H1 (cell line): ENCODE data around the gene SHMT2. TPM values are rescaled to one million over a fixed set of nuclear protein-coding genes. Genes with fewer than 3 reads are reported as not detected.

Experiments used
- CTCF ChIA-PET: fragments of 300-600 bp; sonication (Branson Sonifier 250); formaldehyde crosslinking; loops from one replicate; lab custom pipeline; 2021; ENCODE audit not compliant: partially characterized antibody; lab: Charles Lee
- POLR2A ChIA-PET: fragments of 300-600 bp; sonication (Branson Sonifier 250); formaldehyde crosslinking; loops from one replicate; lab custom pipeline; 2021; ENCODE audit warnings: inconsistent platforms; ENCODE audit not compliant: partially characterized antibody; lab: Charles Lee
- DNase-seq, 2 experiments: peaks; one replicate each; pipeline versions ENCODE4 v3.0.0 to v3.0.0-alpha.2; 2010 to 2022; ENCODE audit warnings: low spot score in 2 of 2, low read depth in 1 of 2, mixed read lengths in 1 of 2
- FAIRE-seq: peaks from 2 replicates; lab custom pipeline; 2011; peaks lifted over from hg19 to GRCh38; lab: Jason Lieb, UNC
- H2AFZ ChIP-seq: 2 replicates; pipeline ENCODE4 v1.8.1; 2012; ENCODE audit warnings: low read length, inconsistent platforms
- H2AK5ac ChIP-seq: 2 replicates; pipeline ENCODE4 v1.6.1; 2013; ENCODE audit warnings: low read depth, low read length
- H2BK120ac ChIP-seq: replicated peaks from 2 replicates; pipeline ENCODE3; 2013; ENCODE audit warnings: low read depth, low read length, inconsistent platforms
- H2BK12ac ChIP-seq: 2 replicates; pipeline ENCODE4 v1.6.1; 2013; ENCODE audit warnings: low read depth, low read length
- H2BK15ac ChIP-seq: 2 replicates; pipeline ENCODE4 v1.6.1; 2013; ENCODE audit warnings: low read length
- H2BK20ac ChIP-seq: 2 replicates; pipeline ENCODE4 v1.6.1; 2013; ENCODE audit warnings: low read length
- H2BK5ac ChIP-seq: 2 replicates; pipeline ENCODE4 v1.6.1; 2013; ENCODE audit warnings: low read depth, low read length
- H3K14ac ChIP-seq: 2 replicates; pipeline ENCODE4 v1.6.1; 2013; ENCODE audit warnings: inconsistent platforms; ENCODE audit not compliant: insufficient read length
- H3K18ac ChIP-seq: 2 replicates; pipeline ENCODE4 v1.6.1; 2013; ENCODE audit warnings: low read length; ENCODE audit errors: extremely low read depth
- H3K23ac ChIP-seq: 2 replicates; pipeline ENCODE4 v1.6.1; 2013; ENCODE audit warnings: inconsistent platforms; ENCODE audit not compliant: insufficient read length
- H3K23me2 ChIP-seq: 2 replicates; pipeline ENCODE4 v1.6.1; 2013; ENCODE audit warnings: low read depth, low read length
- H3K27ac ChIP-seq: 2 replicates; pipeline ENCODE4 v1.6.1; 2011; ENCODE audit warnings: low read depth, low read length, inconsistent platforms
- H3K27me3 ChIP-seq, 4 experiments: replicated peaks in 1 of 4; 1 replicate in 1 of 4; 2 replicates in 3 of 4; pipeline versions ENCODE4 v1.6.1 to v1.8.1; 2011 to 2013; ENCODE audit warnings: low read length in 3 of 4, mild to moderate bottlenecking in 3 of 4, inconsistent platforms in 2 of 4, mixed read lengths in 2 of 4, moderate library complexity in 1 of 4; ENCODE audit not compliant: control insufficient read depth in 3 of 4, insufficient read depth in 3 of 4; ENCODE audit errors: extremely low read depth in 1 of 4
- H3K36me3 ChIP-seq, 4 experiments: 2 replicates each; pipeline versions ENCODE4 v1.6.1 to v1.8.1; 2011 to 2013; ENCODE audit warnings: mild to moderate bottlenecking in 4 of 4, low read length in 3 of 4, moderate library complexity in 2 of 4, control low read depth in 1 of 4, inconsistent platforms in 1 of 4; ENCODE audit not compliant: insufficient read depth in 4 of 4, control insufficient read depth in 2 of 4
- H3K4ac ChIP-seq: replicated peaks from 2 replicates; pipeline ENCODE3; 2013; ENCODE audit warnings: low read length, low read depth, mixed read lengths, inconsistent platforms; ENCODE audit not compliant: insufficient read length
- H3K4me1 ChIP-seq, 4 experiments: replicated peaks in 1 of 4; 1 replicate in 1 of 4; 2 replicates in 3 of 4; pipeline versions ENCODE4 v1.6.1 to v1.8.1; 2011 to 2013; ENCODE audit warnings: low read length in 3 of 4, inconsistent platforms in 2 of 4, mixed read lengths in 1 of 4; ENCODE audit not compliant: insufficient read depth in 4 of 4, control insufficient read depth in 3 of 4
- H3K4me2 ChIP-seq, 2 experiments: 2 replicates each; pipeline versions ENCODE4 v1.6.1 to v1.8.1; 2011 to 2013; ENCODE audit warnings: low read depth in 2 of 2, low read length in 2 of 2, control low read depth in 1 of 2, inconsistent platforms in 1 of 2, mild to moderate bottlenecking in 1 of 2; ENCODE audit not compliant: insufficient read depth in 1 of 2
- H3K4me3 ChIP-seq, 4 experiments: fragments of 200-600, 300-600 bp in 1 of 4; sonication (generic), shearing (Covaris generic), sonication (Bioruptor Twin) in 1 of 4; 2 replicates each; pipeline versions ENCODE4 v1.5.1 to v1.8.1; 2011 to 2016; ENCODE audit warnings: low read length in 4 of 4, low read depth in 3 of 4, control low read depth in 2 of 4, inconsistent platforms in 2 of 4, mild to moderate bottlenecking in 2 of 4, mixed read lengths in 1 of 4, moderate library complexity in 1 of 4; ENCODE audit not compliant: insufficient read depth in 2 of 4; ENCODE audit errors: extremely low read depth in 1 of 4
- H3K56ac ChIP-seq: replicated peaks from 2 replicates; pipeline ENCODE3; 2013; ENCODE audit warnings: low read depth, mild to moderate bottlenecking, mixed read lengths, low read length, inconsistent platforms; ENCODE audit not compliant: insufficient read length
- H3K79me1 ChIP-seq: 2 replicates; pipeline ENCODE4 v1.6.1; 2013; ENCODE audit warnings: low read depth, low read length, control low read depth
- H3K79me2 ChIP-seq, 2 experiments: 2 replicates each; pipeline versions ENCODE4 v1.6.1 to v1.8.1; 2012 to 2013; ENCODE audit warnings: low read length in 2 of 2, mild to moderate bottlenecking in 2 of 2, inconsistent platforms in 1 of 2; ENCODE audit not compliant: insufficient read depth in 2 of 2, control insufficient read depth in 1 of 2
- H3K9ac ChIP-seq, 4 experiments: replicated peaks in 1 of 4; 1 replicate in 1 of 4; 2 replicates in 3 of 4; pipeline versions ENCODE4 v1.6.1 to v1.8.1; 2011 to 2013; ENCODE audit warnings: low read depth in 3 of 4, low read length in 3 of 4, control low read depth in 2 of 4, mild to moderate bottlenecking in 2 of 4, moderate library complexity in 2 of 4, inconsistent platforms in 1 of 4; ENCODE audit errors: extremely low read depth in 1 of 4
- H3K9me3 ChIP-seq, 2 experiments: 2 replicates each; pipeline versions ENCODE4 v1.6.1 to v1.8.1; 2012 to 2013; ENCODE audit warnings: mild to moderate bottlenecking in 2 of 2, moderate library complexity in 2 of 2, control low read depth in 1 of 2, inconsistent platforms in 1 of 2, low read depth in 1 of 2, low read length in 1 of 2, mixed read lengths in 1 of 2; ENCODE audit not compliant: insufficient read depth in 2 of 2
- H4K20me1 ChIP-seq, 2 experiments: replicated peaks in 1 of 2; 2 replicates each; pipeline versions ENCODE3 to v1.8.1; 2011 to 2013; ENCODE audit warnings: inconsistent platforms in 2 of 2, low read length in 2 of 2, mild to moderate bottlenecking in 1 of 2; ENCODE audit not compliant: insufficient read depth in 2 of 2, control insufficient read depth in 1 of 2
- H4K5ac ChIP-seq: 2 replicates; pipeline ENCODE4 v1.6.1; 2013; ENCODE audit warnings: low read length, low read depth, mixed read lengths, inconsistent platforms; ENCODE audit not compliant: insufficient read length
- H4K8ac ChIP-seq: 2 replicates; pipeline ENCODE4 v1.8.0; 2013; ENCODE audit warnings: mild to moderate bottlenecking, moderate library complexity, low read length, inconsistent platforms; ENCODE audit not compliant: insufficient read depth; ENCODE audit errors: extremely low read depth
- H4K91ac ChIP-seq: replicated peaks from 2 replicates; pipeline ENCODE3; 2013; ENCODE audit warnings: low read length, mixed read lengths, inconsistent platforms; ENCODE audit not compliant: insufficient read length
- BCL11A ChIP-seq, 2 experiments: IDR thresholded peaks; one replicate each; pipeline ENCODE4 v1.6.1; 2011; ENCODE audit warnings: low read depth in 2 of 2, low read length in 2 of 2, mild to moderate bottlenecking in 2 of 2
- CEBPB ChIP-seq: IDR thresholded peaks from 2 replicates; pipeline ENCODE4 v1.6.1; 2012; ENCODE audit warnings: low read depth, low read length
- E2F6 ChIP-seq: IDR thresholded peaks from 2 replicates; pipeline ENCODE4 v1.6.1; 2012; ENCODE audit warnings: inconsistent platforms
- EGR1 ChIP-seq: IDR thresholded peaks from 2 replicates; pipeline ENCODE4 v1.6.1; 2011; ENCODE audit warnings: low read depth, low read length, borderline replicate concordance
- JUN ChIP-seq: IDR thresholded peaks from 2 replicates; pipeline ENCODE4 v1.6.1; 2011; ENCODE audit warnings: low read depth, mild to moderate bottlenecking, improper control_type of control experiment, low read length
- TCF12 ChIP-seq: IDR thresholded peaks from 2 replicates; pipeline ENCODE4 v1.6.1; 2011; ENCODE audit warnings: low read depth, mild to moderate bottlenecking, low read length
- WGBS, 2 experiments: shearing (Covaris generic) in 1 of 2; methylation state at CpG; one replicate each; pipeline versions ENCODE4 v1.1.6 to v1.1.7; 2013 to 2015; ENCODE audit warnings: low lambda C conversion rate in 2 of 2, mixed read lengths in 2 of 2, inconsistent platforms in 1 of 2, low coverage in 1 of 2, missing lambda C conversion rate in 1 of 2; ENCODE audit not compliant: insufficient replicate concordance in 2 of 2, insufficient coverage in 1 of 2, insufficient read length in 1 of 2; ENCODE audit errors: extremely low coverage in 1 of 2, missing lambda C conversion rate in 1 of 2; 5-methylcytosine and 5-hydroxymethylcytosine counted together
- polyA plus RNA-seq, 7 experiments: library from polyadenylated mRNA; depleted of rRNA in 3 of 7; stranded (reverse) in 5 of 7; unstranded in 2 of 7; fragments of >200 nt in 5 of 7; fragments of 200-250 nt in 2 of 7; gene quantifications; 1 replicate in 5 of 7; 2 replicates in 1 of 7; 4 replicates in 1 of 7; pipeline versions ENCODE4 v1.2.1 to v1.2.3, GENCODE V29; 2011 to 2013; ENCODE audit warnings: missing spikeins in 2 of 7, mixed read lengths in 2 of 7
- total RNA-seq: library from RNA; stranded (reverse); fragmentation: NEBNext Ultra II Directional; extraction: Animal tissue kit (Norgen Biotek cat#: 25700); gene quantifications from 2 replicates; pipeline ENCODE4 v1.2.1, GENCODE V29; 2021

Gene SHMT2
- total and polyA plus RNA-seq, 2 of the 8 experiments (the other 6 are each of a cell fraction or from before 2014, with no cell fraction given): 274 to 520 TPM

DNA sequence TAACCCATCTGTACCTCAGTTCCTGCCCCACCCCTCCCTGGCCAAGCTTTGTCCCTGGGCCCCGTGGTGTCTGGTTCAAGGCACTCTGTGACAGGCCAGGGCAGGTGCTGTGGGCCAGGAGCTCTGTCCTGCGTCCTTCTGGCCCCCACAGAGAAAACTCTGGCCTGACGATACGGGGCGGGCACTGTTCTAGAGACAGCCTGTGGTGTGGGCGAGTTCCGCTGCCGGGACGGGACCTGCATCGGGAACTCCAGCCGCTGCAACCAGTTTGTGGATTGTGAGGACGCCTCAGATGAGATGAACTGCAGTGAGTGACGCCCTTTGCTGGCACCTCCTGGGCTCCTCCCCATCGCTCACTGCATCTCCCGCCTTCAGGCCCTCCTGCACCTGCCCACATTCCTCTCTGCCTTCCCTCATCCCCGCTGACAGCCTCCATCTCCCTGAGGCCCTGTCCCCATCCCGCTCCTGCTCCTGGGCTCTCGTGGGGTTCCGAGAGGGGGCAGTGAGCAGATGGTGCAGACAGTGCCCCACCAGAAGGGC, 35.7 kb upstream of the SHMT2 start:
- Histone ChIP-seq H3K4me2 (no peak overlapping the region), H3K27ac (no peak overlapping the region), H2BK20ac (no peak overlapping the region), H3K14ac (no peak overlapping the region), H3K9ac (no peak overlapping the region), H3K18ac (no peak overlapping the region), H3K27me3 (no peaks in the 10 kb centered on the region), H3K56ac (no peak overlapping the region), H3K23me2 (peaks cover 7% of the 10 kb centered on the region; the same call in 1 of the 2 replicates), H3K4ac (no peak overlapping the region), H3K4me3 (no peak overlapping the region), H3K79me1 (no peaks in the 10 kb centered on the region; the same call in 1 of the 2 replicates), H2AFZ (no peak overlapping the region), H4K5ac (no peak overlapping the region), H2AK5ac (no peak overlapping the region), H4K20me1 (peaks cover 6 to 29% of the 10 kb centered on the region in 2 experiments), H3K9me3 (no peaks in the 10 kb centered on the region), H3K4me1 (no peaks in the 10 kb centered on the region; a peak in 1 of 7 replicates), H3K23ac (no peak overlapping the region), H4K8ac (no peak overlapping the region), H2BK12ac (no peak overlapping the region), H2BK120ac (no peak overlapping the region), H4K91ac (no peak overlapping the region), H3K36me3 (peaks cover 68 to 96% (median 93%) of the 10 kb centered on the region in 4 experiments), H2BK5ac (no peak overlapping the region; the same call in 1 of the 2 replicates), H3K79me2 (no peaks in the 10 kb centered on the region), H2BK15ac (no peak overlapping the region)
- ChIA-PET CTCF (interaction anchor here (0.6 to 20.9 kb wide), 4 partner anchors 17 to 172 kb away, joined by 3 to 389 read pairs (median 4); no protein-coding TSS in a partner anchor), POLR2A (interaction anchor here (0.6 to 11.0 kb wide), 6 partner anchors 8 to 44 kb away, joined by 3 to 91 read pairs (median 6); no protein-coding TSS in a partner anchor)
- DNase-seq (no peak), FAIRE-seq (no peak)
- 88% methylated on average over 19 of the region's 19 CpGs; no CpG with 5 or more reads in 1 of the 2 experiments for WGBS, 2 experiments
- TF ChIP-seq CEBPB (no peak), E2F6 (no peak), BCL11A (IDR thresholded peaks at IDR 0.05; ENCODE audit: low read depth in 2 of 2, low read length in 2 of 2) (no peak), EGR1 (no peak), TCF12 (no peak), JUN (no peak)
